Measurements from ENCODE around the gene UBE3B. TPM values are rescaled to one million over a fixed set of nuclear protein-coding genes. Genes with fewer than 3 reads are reported as not detected.

UBE3B gene
- total RNA-seq, 1 donor from 2014 or later: 21.4 TPM

DNA sequence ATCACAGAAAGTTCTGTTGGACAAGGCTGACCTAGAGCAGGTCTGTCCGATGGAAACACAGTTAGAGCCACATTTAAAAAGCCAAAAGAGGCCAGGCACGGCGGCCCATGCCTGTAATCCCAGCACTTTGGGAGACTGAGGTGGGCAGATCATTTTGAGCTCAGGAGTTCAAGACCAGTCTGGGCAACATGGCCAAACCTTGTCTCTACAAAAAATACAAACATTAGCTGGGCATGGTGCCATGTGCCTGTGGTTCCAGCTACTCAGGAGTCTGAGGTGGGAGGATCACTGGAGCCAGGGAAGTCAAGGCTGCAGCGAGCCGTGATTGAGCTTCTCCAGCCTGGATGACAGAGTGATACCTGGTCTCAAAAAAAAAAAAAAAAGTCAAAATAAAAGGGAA lies 14.9 kb downstream of the UBE3B start:
- Histone ChIP-seq H3K27me3 (ENCODE audit: control insufficient read depth in 3 of 3, insufficient read depth in 3 of 3, low read length in 3 of 3) (no peaks in the 10 kb centered on the region), H3K36me3 (ENCODE audit: control insufficient read depth in 3 of 3, insufficient read depth in 3 of 3, low read length in 3 of 3) (peaks cover 50 to 78% (median 68%) of the 10 kb centered on the region in 3 donors), H3K9me3 (ENCODE audit: control insufficient read depth in 3 of 3, low read length in 3 of 3) (no peaks in the 10 kb centered on the region), H3K9ac (ENCODE audit: low read depth in 1 of 3, low read length in 3 of 3) (no peak overlapping the region), H3K4me1 (ENCODE audit: control insufficient read depth in 3 of 3, insufficient read depth in 3 of 3, low read length in 3 of 3) (peaks cover 13 to 17% (median 16%) of the 10 kb centered on the region in 3 donors), H3K4me3 (ENCODE audit: low read length in 3 of 3) (no peak overlapping the region), H3K27ac (ENCODE audit: low read depth, low read length) (no peak overlapping the region)

DNA sequence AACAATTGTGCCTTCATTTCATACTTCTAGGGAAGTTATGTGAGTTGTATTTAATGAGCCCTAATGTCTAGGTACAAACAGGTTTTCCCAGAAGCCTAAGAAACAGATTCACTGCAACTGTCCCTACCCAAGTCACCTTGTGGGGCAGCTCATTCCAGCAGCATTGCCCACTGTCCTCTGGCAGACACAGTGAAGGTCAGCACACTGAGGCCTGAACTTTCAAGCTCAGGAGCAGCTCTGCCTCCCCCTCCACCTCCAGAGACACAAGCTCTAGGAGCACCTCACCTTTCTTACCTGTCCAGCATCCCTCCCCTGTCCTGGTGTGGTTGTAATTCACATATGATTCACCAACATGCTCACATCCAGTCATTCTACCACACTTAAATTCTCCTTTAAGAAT lies 15.7 kb downstream of the UBE3B start:
- no peak overlapping the region for H3K27ac ChIP-seq (ENCODE audit: low read depth, low read length)
- H3K27me3 ChIP-seq (ENCODE audit: control insufficient read depth in 3 of 3, insufficient read depth in 3 of 3, low read length in 3 of 3): no peaks in the 10 kb centered on the region
- H3K4me3 ChIP-seq (ENCODE audit: low read length in 3 of 3): no peak overlapping the region
- peaks cover 50 to 78% (median 68%) of the 10 kb centered on the region in 3 donors for H3K36me3 ChIP-seq (ENCODE audit: control insufficient read depth in 3 of 3, insufficient read depth in 3 of 3, low read length in 3 of 3)
- peaks cover 13 to 17% (median 16%) of the 10 kb centered on the region in 3 donors for H3K4me1 ChIP-seq (ENCODE audit: control insufficient read depth in 3 of 3, insufficient read depth in 3 of 3, low read length in 3 of 3)
- H3K9ac ChIP-seq (ENCODE audit: low read depth in 1 of 3, low read length in 3 of 3): no peak overlapping the region
- H3K9me3 ChIP-seq (ENCODE audit: control insufficient read depth in 3 of 3, low read length in 3 of 3): no peaks in the 10 kb centered on the region

DNA sequence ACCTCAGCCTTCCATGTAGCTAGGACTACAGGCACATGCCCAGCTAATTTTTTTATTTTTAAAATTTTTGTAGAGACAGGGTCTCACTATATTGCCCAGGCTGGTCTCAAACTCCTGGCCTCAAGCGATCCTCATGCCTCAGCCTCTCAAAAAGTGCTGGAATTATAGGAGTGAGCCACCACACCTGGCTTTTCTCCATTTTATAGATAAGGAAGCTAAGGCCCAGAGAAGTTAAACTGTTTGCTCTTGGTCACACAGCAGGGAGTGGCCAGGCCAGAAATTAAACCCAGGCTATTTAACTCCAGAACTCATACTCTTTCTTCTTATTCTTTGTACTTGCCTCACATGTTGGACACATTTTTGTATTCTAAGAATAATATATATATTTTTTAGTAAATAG lies 16.5 kb downstream of the UBE3B start:
- Histone ChIP-seq H3K27ac (ENCODE audit: low read depth, low read length) (no peak overlapping the region), H3K4me3 (ENCODE audit: low read length in 3 of 3) (no peak overlapping the region), H3K4me1 (ENCODE audit: control insufficient read depth in 3 of 3, insufficient read depth in 3 of 3, low read length in 3 of 3) (peaks cover 13 to 15% (median 15%) of the 10 kb centered on the region in 3 donors), H3K27me3 (ENCODE audit: control insufficient read depth in 3 of 3, insufficient read depth in 3 of 3, low read length in 3 of 3) (no peaks in the 10 kb centered on the region), H3K9ac (ENCODE audit: low read depth in 1 of 3, low read length in 3 of 3) (no peak overlapping the region), H3K36me3 (ENCODE audit: control insufficient read depth in 3 of 3, insufficient read depth in 3 of 3, low read length in 3 of 3) (peaks cover 49 to 78% (median 68%) of the 10 kb centered on the region in 3 donors), H3K9me3 (ENCODE audit: control insufficient read depth in 3 of 3, low read length in 3 of 3) (no peaks in the 10 kb centered on the region)

DNA sequence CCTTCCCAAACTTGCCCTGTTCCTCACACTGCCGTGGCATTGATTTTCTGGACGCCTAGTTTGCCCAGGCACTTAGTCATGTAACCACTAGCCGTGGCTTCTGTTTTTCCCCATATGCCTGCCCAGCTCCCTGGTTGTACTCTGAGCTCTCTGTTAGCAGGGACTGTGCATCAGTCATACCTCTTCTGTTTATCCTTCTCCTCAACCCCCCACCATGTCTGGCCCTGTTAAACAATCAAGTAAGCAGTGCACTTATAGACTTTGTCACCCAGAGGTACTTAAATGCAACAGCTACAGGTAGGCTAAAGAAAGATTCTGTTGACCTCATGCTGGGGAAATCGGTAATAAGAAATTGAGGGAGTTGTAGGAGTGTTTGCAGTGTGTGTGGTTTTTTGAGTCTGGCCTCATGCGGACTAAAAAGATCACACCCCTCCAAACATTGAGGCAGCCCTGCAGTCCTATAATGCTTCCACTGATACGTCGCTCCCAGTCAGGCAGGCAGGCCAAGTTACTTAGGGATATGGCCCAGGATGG lies 17.0 kb downstream of the UBE3B start:
- Histone ChIP-seq H3K27me3 (ENCODE audit: control insufficient read depth in 3 of 3, insufficient read depth in 3 of 3, low read length in 3 of 3) (no peaks in the 10 kb centered on the region), H3K9me3 (ENCODE audit: control insufficient read depth in 3 of 3, low read length in 3 of 3) (no peaks in the 10 kb centered on the region), H3K36me3 (ENCODE audit: control insufficient read depth in 3 of 3, insufficient read depth in 3 of 3, low read length in 3 of 3) (peaks cover 49 to 78% (median 68%) of the 10 kb centered on the region in 3 donors), H3K27ac (ENCODE audit: low read depth, low read length) (no peak overlapping the region), H3K9ac (ENCODE audit: low read depth in 1 of 3, low read length in 3 of 3) (no peak overlapping the region), H3K4me1 (ENCODE audit: control insufficient read depth in 3 of 3, insufficient read depth in 3 of 3, low read length in 3 of 3) (peaks cover 9 to 10% (median 10%) of the 10 kb centered on the region in 3 donors), H3K4me3 (ENCODE audit: low read length in 3 of 3) (no peak overlapping the region)

DNA sequence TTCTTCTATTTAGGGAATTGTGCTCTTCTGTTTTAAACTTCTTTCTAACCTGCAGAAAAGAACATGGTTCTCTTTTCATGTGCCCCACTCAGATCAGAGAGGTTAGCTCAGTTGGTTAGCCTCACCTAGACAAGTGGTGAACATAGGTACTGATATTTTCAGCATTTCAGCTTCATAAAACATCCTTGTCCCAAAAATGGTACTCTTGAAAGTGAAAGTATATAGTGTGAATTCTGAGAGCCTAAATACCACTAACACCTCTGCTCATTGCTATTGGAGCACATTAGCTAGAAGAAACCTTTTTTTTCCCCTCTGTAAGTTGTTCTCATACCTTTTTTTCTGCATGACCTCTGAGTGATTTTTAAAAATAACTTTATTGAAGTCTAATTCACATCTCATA lies 17.6 kb downstream of the UBE3B start:
- Histone ChIP-seq H3K9me3 (ENCODE audit: control insufficient read depth in 3 of 3, low read length in 3 of 3) (no peaks in the 10 kb centered on the region), H3K4me1 (ENCODE audit: control insufficient read depth in 3 of 3, insufficient read depth in 3 of 3, low read length in 3 of 3) (peaks cover 4 to 5% (median 4%) of the 10 kb centered on the region in 3 donors), H3K36me3 (ENCODE audit: control insufficient read depth in 3 of 3, insufficient read depth in 3 of 3, low read length in 3 of 3) (peaks cover 46 to 78% (median 68%) of the 10 kb centered on the region in 3 donors), H3K4me3 (ENCODE audit: low read length in 3 of 3) (no peak overlapping the region), H3K27me3 (ENCODE audit: control insufficient read depth in 3 of 3, insufficient read depth in 3 of 3, low read length in 3 of 3) (no peaks in the 10 kb centered on the region), H3K27ac (ENCODE audit: low read depth, low read length) (no peak overlapping the region), H3K9ac (ENCODE audit: low read depth in 1 of 3, low read length in 3 of 3) (no peak overlapping the region)

DNA sequence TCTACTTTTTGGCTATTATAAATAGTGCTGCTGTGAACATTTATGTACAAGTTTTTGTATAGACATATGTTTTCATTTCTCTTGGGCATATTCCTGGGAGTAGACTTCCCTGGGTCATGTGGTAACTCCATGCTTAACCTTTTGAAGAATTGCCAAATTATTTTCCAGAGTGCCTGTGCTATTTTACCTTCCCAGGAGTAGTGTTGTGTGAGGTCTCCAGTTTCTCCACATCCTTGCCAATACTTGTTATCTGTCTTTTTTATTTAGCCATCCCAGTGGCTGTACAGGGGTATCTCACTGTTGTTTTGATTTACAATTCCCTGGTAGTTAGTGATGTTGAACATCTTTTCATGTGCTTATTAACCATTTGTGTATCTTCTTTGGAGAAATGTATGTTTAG lies 18.9 kb downstream of the UBE3B start:
- Histone ChIP-seq H3K4me3 (ENCODE audit: low read length in 3 of 3) (no peak overlapping the region), H3K4me1 (ENCODE audit: control insufficient read depth in 3 of 3, insufficient read depth in 3 of 3, low read length in 3 of 3) (no peaks in the 10 kb centered on the region), H3K27ac (ENCODE audit: low read depth, low read length) (no peak overlapping the region), H3K9me3 (ENCODE audit: control insufficient read depth in 3 of 3, low read length in 3 of 3) (no peaks in the 10 kb centered on the region), H3K9ac (ENCODE audit: low read depth in 1 of 3, low read length in 3 of 3) (no peak overlapping the region), H3K27me3 (ENCODE audit: control insufficient read depth in 3 of 3, insufficient read depth in 3 of 3, low read length in 3 of 3) (no peaks in the 10 kb centered on the region), H3K36me3 (ENCODE audit: control insufficient read depth in 3 of 3, insufficient read depth in 3 of 3, low read length in 3 of 3) (peaks cover 54 to 79% (median 72%) of the 10 kb centered on the region in 3 donors)

DNA sequence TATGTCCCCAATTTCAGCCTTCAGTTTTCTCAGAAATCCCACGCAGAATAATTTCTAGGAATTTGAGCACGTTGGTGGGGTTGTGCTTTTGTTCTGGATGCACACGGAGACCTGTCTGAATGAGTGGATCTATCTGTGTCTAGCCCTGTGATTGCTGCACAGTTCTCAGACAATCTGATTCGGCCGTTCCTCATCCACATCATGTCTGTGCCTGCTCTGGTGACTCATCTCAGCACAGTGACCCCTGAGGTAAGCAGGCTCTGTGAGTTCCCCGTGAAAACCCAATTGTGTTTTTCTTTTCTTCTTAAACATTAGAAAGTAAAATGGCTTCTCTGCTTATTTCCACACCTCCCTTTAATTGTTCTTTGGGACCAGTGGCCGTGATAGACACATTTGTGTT lies 20.2 kb downstream of the UBE3B start:
- Histone ChIP-seq H3K9me3 (ENCODE audit: control insufficient read depth in 3 of 3, low read length in 3 of 3) (no peaks in the 10 kb centered on the region), H3K9ac (ENCODE audit: low read depth in 1 of 3, low read length in 3 of 3) (no peak overlapping the region), H3K27me3 (ENCODE audit: control insufficient read depth in 3 of 3, insufficient read depth in 3 of 3, low read length in 3 of 3) (no peaks in the 10 kb centered on the region), H3K36me3 (ENCODE audit: control insufficient read depth in 3 of 3, insufficient read depth in 3 of 3, low read length in 3 of 3) (peaks cover 54 to 80% (median 73%) of the 10 kb centered on the region in 3 donors), H3K4me3 (ENCODE audit: low read length in 3 of 3) (no peak overlapping the region), H3K4me1 (ENCODE audit: control insufficient read depth in 3 of 3, insufficient read depth in 3 of 3, low read length in 3 of 3) (no peaks in the 10 kb centered on the region), H3K27ac (ENCODE audit: low read depth, low read length) (no peak overlapping the region)

DNA sequence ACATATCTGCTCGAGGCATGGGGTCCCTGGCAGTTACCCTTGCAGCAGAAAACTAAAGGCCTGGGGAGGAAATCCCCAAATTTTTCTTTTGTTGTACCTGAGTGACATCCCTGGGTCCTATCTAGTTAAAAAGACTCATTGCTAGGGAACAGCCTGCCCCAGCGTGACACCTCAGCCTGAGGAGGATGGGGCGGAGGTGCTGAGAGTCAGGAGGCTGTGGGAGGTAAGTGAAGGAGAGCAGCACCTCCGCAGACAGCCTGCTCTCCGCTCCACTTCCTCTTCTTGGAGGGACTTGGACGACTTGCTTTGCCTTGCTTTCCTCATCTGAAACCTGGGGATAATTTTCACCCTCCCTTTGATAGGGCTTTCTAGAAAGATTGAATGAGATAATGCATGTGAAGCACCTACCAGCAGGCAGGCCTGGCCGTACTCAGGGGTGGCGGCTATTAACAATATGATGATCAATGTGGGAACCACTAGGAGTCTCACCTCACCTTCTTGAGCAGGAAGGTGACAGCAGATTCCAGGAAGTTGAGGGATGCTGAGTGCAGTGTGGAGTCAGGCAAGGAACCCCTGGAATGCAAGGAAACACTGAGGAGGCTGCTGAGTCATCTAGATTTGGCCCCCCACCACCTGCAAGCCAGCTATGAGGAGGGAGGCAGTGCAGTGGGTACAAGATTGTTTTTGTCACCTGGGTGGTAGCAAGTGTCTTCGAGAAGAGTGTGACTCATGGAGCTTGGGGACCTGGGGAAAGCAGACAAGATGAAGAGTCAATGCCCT lies 23.2 kb downstream of the UBE3B start:
- Histone ChIP-seq H3K9ac (ENCODE audit: low read depth in 1 of 3, low read length in 3 of 3) (no peak overlapping the region), H3K27ac (ENCODE audit: low read depth, low read length) (no peak overlapping the region), H3K9me3 (ENCODE audit: control insufficient read depth in 3 of 3, low read length in 3 of 3) (no peaks in the 10 kb centered on the region), H3K4me1 (ENCODE audit: control insufficient read depth in 3 of 3, insufficient read depth in 3 of 3, low read length in 3 of 3) (no peaks in the 10 kb centered on the region), H3K36me3 (ENCODE audit: control insufficient read depth in 3 of 3, insufficient read depth in 3 of 3, low read length in 3 of 3) (peaks cover 65 to 84% (median 77%) of the 10 kb centered on the region in 3 donors), H3K27me3 (ENCODE audit: control insufficient read depth in 3 of 3, insufficient read depth in 3 of 3, low read length in 3 of 3) (no peaks in the 10 kb centered on the region), H3K4me3 (ENCODE audit: low read length in 3 of 3) (no peak overlapping the region)

DNA sequence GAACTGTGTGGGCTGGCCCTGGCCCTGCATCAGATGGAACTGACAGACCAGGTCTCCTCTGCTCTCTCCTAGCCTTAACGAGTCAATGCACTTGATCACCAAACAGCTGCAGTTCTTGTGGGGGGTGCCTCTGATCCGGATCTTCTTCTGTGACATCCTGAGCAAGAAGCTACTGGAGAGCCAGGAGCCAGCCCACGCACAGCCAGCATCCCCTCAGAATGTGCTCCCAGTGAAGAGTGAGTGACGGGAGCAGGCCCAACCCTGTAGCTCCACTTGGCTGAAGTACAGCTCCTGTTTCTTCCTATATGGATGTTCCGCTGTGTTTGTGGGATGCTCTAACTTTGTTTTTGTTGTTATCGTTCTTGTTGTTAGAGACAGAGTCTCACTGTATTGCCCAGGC lies 23.9 kb downstream of the UBE3B start:
- H3K4me3 ChIP-seq (ENCODE audit: low read length in 3 of 3): no peak overlapping the region
- no peak overlapping the region for H3K9ac ChIP-seq (ENCODE audit: low read depth in 1 of 3, low read length in 3 of 3)
- H3K27me3 ChIP-seq (ENCODE audit: control insufficient read depth in 3 of 3, insufficient read depth in 3 of 3, low read length in 3 of 3): no peaks in the 10 kb centered on the region
- peaks cover 70 to 89% (median 83%) of the 10 kb centered on the region in 3 donors for H3K36me3 ChIP-seq (ENCODE audit: control insufficient read depth in 3 of 3, insufficient read depth in 3 of 3, low read length in 3 of 3)
- H3K27ac ChIP-seq (ENCODE audit: low read depth, low read length): no peak overlapping the region
- H3K9me3 ChIP-seq (ENCODE audit: control insufficient read depth in 3 of 3, low read length in 3 of 3): no peaks in the 10 kb centered on the region
- H3K4me1 ChIP-seq (ENCODE audit: control insufficient read depth in 3 of 3, insufficient read depth in 3 of 3, low read length in 3 of 3): no peaks in the 10 kb centered on the region

DNA sequence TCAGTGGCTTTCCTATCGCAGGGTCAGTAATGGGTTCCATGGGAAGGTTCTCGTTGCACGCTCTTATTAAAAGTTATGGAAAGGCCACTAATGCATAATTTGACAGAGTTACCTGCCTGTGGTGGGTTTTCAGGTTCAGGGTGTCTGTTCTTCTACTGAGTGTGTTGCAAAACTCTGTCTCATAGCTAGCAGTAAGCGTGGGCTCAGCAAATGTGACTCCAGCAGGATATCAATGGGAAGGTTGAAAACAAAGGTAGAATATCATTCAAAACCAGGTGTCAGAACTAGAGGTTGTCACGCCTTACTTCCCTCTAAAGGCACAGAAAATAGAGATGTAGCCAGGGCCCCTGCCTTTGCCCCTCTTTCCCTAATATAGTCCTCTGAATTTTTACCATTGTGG lies 24.9 kb downstream of the UBE3B start:
- no peak overlapping the region for H3K4me3 ChIP-seq (ENCODE audit: low read length in 3 of 3)
- no peaks in the 10 kb centered on the region for H3K9me3 ChIP-seq (ENCODE audit: control insufficient read depth in 3 of 3, low read length in 3 of 3)
- H3K4me1 ChIP-seq (ENCODE audit: control insufficient read depth in 3 of 3, insufficient read depth in 3 of 3, low read length in 3 of 3): no peaks in the 10 kb centered on the region
- no peak overlapping the region for H3K9ac ChIP-seq (ENCODE audit: low read depth in 1 of 3, low read length in 3 of 3)
- H3K27me3 ChIP-seq (ENCODE audit: control insufficient read depth in 3 of 3, insufficient read depth in 3 of 3, low read length in 3 of 3): no peaks in the 10 kb centered on the region
- no peak overlapping the region for H3K27ac ChIP-seq (ENCODE audit: low read depth, low read length)
- H3K36me3 ChIP-seq (ENCODE audit: control insufficient read depth in 3 of 3, insufficient read depth in 3 of 3, low read length in 3 of 3): peaks cover 79 to 97% (median 91%) of the 10 kb centered on the region in 3 donors
